GM19455 (cell line): ENCODE data around the gene HSPB7.
"Not testable (repeated sequence)": the region's sequence is repeated elsewhere in the genome, so short reads cannot be mapped to it uniquely, and the experiment has no call there.

Experiments used
- ATAC-seq: cut with Tn5 transposase; IDR thresholded peaks from one replicate; pipeline ENCODE4 v1.9.1; 2021; ENCODE audit not compliant: unreplicated experiment

The HSPB7 gene

DNA sequence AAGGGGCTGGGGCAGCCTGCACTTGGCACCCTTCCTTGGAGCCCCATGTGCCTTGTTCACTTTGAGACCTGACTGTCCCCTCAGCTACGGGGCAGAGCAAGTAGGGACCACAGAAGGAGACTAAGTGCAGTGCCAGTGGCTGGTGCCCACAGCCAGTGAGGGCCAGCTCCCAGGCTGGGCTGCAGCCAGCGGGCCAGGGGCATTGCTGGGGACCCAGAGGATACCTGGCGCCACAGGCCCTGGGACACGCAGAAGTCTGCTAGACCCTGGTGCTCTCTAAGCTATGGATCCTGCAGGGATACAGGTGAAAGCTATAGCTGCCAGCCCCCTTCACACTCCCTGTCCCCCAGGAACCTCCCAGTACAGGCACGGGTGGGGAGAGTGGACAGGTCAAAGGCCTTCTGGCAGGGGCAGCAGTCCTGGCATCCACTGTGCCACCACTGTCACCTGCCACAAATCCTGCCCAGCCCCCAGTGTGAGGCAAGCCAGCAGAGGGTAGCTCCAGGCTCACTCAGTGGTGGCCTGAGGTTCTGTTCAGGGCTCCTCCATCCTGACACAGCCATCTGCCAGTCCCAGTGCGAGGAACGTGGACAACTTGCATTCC, 5.3 kb upstream of the HSPB7 start:
- no peak for ATAC-seq

DNA sequence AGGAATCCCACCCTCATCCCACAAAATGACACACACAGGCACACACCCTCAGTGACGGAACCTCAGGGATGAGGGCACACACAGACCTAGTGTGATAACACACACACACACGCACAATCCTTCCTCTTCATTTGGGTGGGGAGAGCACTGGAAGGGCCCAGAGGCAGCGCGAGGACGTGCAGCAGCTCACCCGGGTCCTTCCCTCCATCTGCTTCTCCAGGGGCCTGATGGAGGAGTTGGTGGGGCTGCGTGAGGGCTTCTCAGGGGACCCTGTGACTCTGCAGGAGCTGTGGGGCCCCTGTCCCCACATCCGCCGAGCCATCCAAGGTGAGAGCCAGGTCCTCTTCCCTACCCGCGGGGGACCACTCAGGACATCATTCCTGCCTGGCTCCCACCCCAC, 4.5 kb upstream of the HSPB7 start:
- no peak for ATAC-seq

- no peak for ATAC-seq
Observed at GRCh38 chr1:16021681-16022080, 3.8 kb upstream of the HSPB7 start, which contains the start of gene CLCNKA. CLCNKA (plus strand) TSS chr1:16022036; CDS start chr1:16022620, 584 bp downstream.

DNA sequence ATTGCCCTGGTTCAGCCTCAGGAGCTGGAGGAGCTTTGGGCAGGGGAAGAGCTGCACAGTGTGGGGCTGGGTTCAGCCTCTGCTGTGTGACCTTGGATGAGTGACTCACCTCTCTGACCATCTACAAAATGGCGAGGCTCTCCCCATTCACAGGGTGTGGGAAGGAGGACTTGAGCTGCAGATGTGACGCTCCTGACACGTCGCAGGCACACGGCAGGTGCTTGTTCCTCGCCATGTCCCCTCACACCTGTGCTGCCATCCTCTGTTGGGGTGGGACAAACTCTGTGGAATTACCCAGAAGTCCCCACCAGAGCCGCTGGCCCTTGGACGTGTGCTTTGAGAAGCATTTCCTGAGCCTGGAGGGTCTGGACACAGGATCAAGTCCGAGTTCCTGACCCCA, 3.0 kb upstream of the HSPB7 start:
- not testable (repeated sequence) for ATAC-seq

- ATAC-seq = no peak
Observed at GRCh38 chr1:16020325-16020724, 2.5 kb upstream of the HSPB7 start.

GRCh38 chr1:16019644-16020277, 1.9 kb upstream of the HSPB7 start:
- no peak for ATAC-seq

GRCh38 chr1:16018749-16019643, 1.2 kb upstream of the HSPB7 start:
- no peak for ATAC-seq

GRCh38 chr1:16018308-16018707, 465 bp upstream of the HSPB7 start:
- ATAC-seq = no peak

DNA sequence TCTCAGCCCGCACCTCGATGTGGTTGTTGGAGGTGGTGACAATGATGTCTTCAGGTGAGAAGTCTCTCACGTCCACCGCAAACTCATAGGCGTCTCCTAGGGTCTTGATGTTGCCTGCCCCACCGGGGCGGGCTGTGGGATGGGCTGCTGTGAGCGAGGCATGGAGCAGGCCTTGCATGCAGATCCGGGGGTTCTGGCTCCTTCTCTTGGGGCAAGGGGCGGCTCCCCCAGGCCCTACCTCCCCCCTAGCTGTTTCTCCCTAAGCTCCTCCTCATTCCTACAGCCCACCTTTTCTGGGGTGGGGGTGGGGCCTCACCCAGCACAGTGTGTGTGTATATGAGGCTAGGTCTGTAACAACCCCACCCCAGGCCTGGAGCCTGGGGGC, 775 bp downstream of the HSPB7 start:
- no peak for ATAC-seq

GRCh38 chr1:16015960-16016901, 1.6 kb downstream of the HSPB7 start:
- no peak for ATAC-seq

GRCh38 chr1:16015491-16015890, 2.4 kb downstream of the HSPB7 start:
- ATAC-seq = no peak

- ATAC-seq = no peak
Observed at GRCh38 chr1:16014509-16015482, 3.0 kb downstream of the HSPB7 start.

DNA sequence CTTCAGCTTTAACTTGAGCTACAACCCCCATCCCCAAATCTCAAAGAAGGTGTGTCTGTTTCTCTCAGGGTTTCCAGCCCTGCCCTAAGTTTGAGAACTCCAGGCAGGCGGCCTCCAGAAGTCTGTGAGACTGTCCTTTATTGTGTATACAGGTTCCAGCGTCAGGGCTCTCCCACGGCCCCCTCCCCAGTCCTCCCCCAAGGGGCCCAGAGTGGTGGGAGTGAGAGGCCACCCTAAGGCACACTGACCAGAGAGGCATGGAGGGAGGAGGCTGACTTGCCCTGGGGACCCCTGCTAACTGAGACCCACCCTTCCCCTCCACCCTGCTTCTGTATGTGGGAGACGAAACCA, 4.0 kb downstream of the HSPB7 start:
- no peak for ATAC-seq

- ATAC-seq = no peak
Observed at GRCh38 chr1:16013220-16013907, 4.5 kb downstream of the HSPB7 start.

DNA sequence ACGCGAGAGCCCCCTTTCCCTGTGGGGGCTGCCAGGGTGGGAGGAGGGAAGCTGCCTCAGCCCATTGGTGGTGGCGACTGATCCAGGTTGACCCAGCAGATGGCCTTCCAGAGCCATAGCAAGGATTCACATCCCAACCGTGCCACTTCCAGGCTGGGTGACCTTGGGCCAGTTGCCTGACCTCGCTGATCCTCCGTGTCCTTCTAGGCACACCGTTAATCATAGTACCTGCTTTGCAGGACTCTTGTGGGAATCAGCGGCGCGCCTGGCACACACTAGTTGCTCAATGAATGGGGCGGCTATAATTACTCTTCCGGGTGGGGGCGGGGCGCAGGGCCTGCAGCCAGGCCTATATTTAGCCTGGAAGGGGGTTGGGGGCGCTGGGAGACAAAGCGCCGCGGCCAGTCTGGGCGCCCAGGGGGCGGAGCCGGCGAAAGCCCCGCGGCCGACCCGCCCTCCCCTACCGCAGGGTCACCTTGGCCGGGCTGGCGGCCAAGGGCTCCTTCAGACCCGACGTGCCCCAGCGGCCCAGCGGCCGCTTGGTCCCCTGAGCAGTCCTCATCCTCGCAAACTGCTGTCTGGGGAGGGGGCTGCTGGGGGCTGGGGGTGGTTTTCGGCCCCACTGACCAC, 5.1 kb downstream of the HSPB7 start:
- no peak for ATAC-seq

DNA sequence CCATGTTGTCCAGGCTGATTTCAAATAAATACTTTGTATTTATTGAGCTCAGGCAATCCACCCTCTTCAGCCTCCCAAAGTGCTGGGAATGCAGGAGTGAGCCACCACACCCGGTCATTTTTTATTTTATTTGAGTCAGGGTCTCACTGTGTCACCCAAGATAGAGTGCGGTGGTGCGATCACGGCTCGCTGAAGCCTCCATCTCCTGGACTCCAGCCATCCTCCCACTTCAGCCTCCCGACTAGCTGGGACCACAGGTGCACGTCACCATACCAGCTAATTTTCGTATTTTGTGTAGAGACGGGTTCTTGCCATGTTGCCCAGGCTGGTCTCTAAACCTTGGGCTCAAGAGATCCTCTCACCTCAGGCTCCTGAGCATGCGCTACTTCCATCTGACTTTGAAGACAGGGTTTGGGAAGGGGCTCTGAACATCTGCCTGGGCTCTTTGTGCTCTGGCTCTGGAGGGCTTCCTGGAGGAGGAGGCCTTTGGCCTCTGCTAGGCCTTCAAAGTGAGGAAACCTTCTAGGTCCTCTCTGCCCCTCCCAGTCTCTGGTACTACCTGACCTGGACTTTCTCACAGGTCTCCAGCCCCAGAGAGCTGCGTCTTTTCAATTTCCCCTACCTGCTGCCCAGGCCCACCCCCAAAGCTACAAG, 5.8 kb downstream of the HSPB7 start:
- ATAC-seq = no peak

GRCh38 chr1:16010837-16011236, 7.0 kb downstream of the HSPB7 start:
- ATAC-seq = no peak

DNA sequence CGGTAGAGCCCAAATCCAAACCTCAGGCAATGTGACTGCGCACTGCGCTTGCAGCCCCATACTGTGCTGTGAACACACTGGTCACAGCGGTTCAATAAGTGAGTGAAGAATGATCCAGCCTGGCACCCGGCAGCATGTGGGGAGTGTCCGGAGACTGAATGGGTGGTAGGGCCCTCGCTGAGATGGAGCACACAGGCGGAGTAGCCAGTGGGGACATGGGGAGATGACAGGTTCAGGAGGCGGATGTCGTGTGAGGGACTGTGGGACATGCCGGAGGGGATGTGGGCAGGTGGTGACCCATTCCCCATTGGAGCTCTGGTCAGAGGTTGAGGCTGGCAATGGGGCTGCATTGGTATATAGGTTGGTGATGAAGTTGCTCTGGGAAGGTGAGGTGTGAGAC, 8.2 kb downstream of the HSPB7 start:
- ATAC-seq = no peak
